Stomach (tissue), 9 donors: ENCODE results near the gene FHL2. TPM values are rescaled to one million over a fixed set of nuclear protein-coding genes. Genes with fewer than 3 reads are reported as not detected.

Experiments
- DNase-seq, 2 donors: peaks; one replicate each; pipeline versions ENCODE4 v3.0.0 to v3.0.0-alpha.2; 2013 to 2019
- H3K27ac ChIP-seq, 5 donors: fragments of 200-600 bp in 4 of 5; sonication (generic) in 4 of 5; one replicate each; pipeline ENCODE4 v1.5.1; 2013 to 2019; ENCODE audit warnings: mild to moderate bottlenecking in 1 of 5, moderate library complexity in 1 of 5
- H3K27me3 ChIP-seq, 3 donors: fragments of 200-600 bp; sonication (generic); one replicate each; pipeline ENCODE4 v1.5.1; 2017 to 2019; ENCODE audit warnings: mixed run types in 1 of 3
- H3K36me3 ChIP-seq, 4 donors: fragments of 200-600 bp; sonication (generic); 1 replicate in 3 of 4; 2 replicates in 1 of 4; pipeline ENCODE4 v1.5.1; 2016 to 2019
- H3K4me1 ChIP-seq, 4 donors: fragments of 200-600 bp; sonication (generic); one replicate each; pipeline ENCODE4 v1.5.1; 2016 to 2019
- H3K4me3 ChIP-seq, 4 donors: fragments of 200-600 bp; sonication (generic) in 3 of 4; one replicate each; pipeline ENCODE4 v1.5.1; 2016 to 2019; ENCODE audit warnings: mild to moderate bottlenecking in 1 of 4
- H3K9me3 ChIP-seq, 4 donors: fragments of 200-600 bp; sonication (generic); one replicate each; pipeline ENCODE4 v1.5.1; 2016 to 2019
- CTCF ChIP-seq, 7 experiments: fragments of 450-650 bp in 4 of 7; fragments of 200-600 bp in 3 of 7; sonication (generic) in 3 of 7; IDR thresholded peaks; one replicate each; pipeline ENCODE4 v1.5.1; 2016 to 2019; ENCODE audit warnings: antibody characterized with exemption in 7 of 7, control low read depth in 2 of 7, mild to moderate bottlenecking in 1 of 7
- EP300 ChIP-seq: sonication (generic); formaldehyde crosslinking; IDR thresholded peaks from one replicate; pipeline ENCODE4 v1.6.1; 2017; ENCODE audit warnings: antibody characterized with exemption
- POLR2A ChIP-seq, 4 donors: fragments of 450-650 bp; IDR thresholded peaks; one replicate each; pipeline ENCODE4 v1.6.1; 2016; ENCODE audit warnings: antibody characterized with exemption in 4 of 4, control low read depth in 2 of 4, mild to moderate bottlenecking in 1 of 4, moderate library complexity in 1 of 4
- POLR2AphosphoS5 ChIP-seq, 3 donors: sonication (generic); formaldehyde crosslinking; IDR thresholded peaks; one replicate each; pipeline ENCODE4 v1.6.1; 2016; ENCODE audit warnings: antibody characterized with exemption in 3 of 3
- WGBS, 5 donors: extraction: QIAGEN DNeasy Blood & Tissue Kit in 3 of 5; methylation state at CpG; one replicate each; pipeline versions ENCODE4 v1.1.5 to v1.1.7; 2013 to 2018; 5-methylcytosine and 5-hydroxymethylcytosine counted together
- intact Hi-C: fragments of 100-400 bp; cut with DNase I; formaldehyde crosslinking; loops from one replicate; pipeline ENCODE4 v1.15.1; 2023; ENCODE audit warnings: low total_unique reads
- polyA plus RNA-seq, 3 donors: library from polyadenylated mRNA; stranded (reverse); fragments of 200-250 nt; gene quantifications; one replicate each; pipeline ENCODE4 v1.2.3, GENCODE V29; 2013
- total RNA-seq, 5 donors: library from RNA; depleted of rRNA; stranded (reverse); fragments of >200 nt; gene quantifications; one replicate each; pipeline versions ENCODE4 v1.1.0 to v1.2.3, GENCODE V29; 2014 to 2016
- donor health status: healthy with polysubstance abuse.
- donor health status: Bipolar disorder and iron deficiency.
- donor health status: healthy.

The FHL2 gene
- total and polyA plus RNA-seq, 8 donors: 42.3 to 240 (median 61.9) TPM

- intact Hi-C loops: no loop called here
- DNase-seq: no peak
- peak overlapping the region in 4 of 5 donors; percentile 72 to 93 (median 86) for H3K27ac ChIP-seq
Observed at GRCh38 chr2:105376789-105377240, 22.0 kb downstream of the FHL2 start.

GRCh38 chr2:105376010-105376409 is 22.8 kb downstream of the FHL2 start:
- Histone ChIP-seq H3K36me3 (peaks cover 0 to 53% (median 16%) of the 10 kb centered on the region in 4 donors), H3K4me1 (peaks cover 66 to 99% (median 77%) of the 10 kb centered on the region in 4 donors), H3K4me3 (no peak overlapping the region), H3K27ac (peak overlapping the region; percentile 11 to 93 (median 85)), H3K27me3 (no peaks in the 10 kb centered on the region), H3K9me3 (no peaks in the 10 kb centered on the region)
- peak in 1 of 2 donors; percentile 64 for DNase-seq
- TF ChIP-seq EP300: no peak
- peak in 1 of 3 donors; percentile 37 for TF ChIP-seq POLR2AphosphoS5 (IDR thresholded peaks at IDR 0.05)
- 53 to 64% (median 60%) methylated on average over 11 of the region's 11 CpGs for WGBS, 5 donors
- intact Hi-C loops: no loop called here

More at GRCh38 chr2:105376789-105377240, 22.0 kb downstream of the FHL2 start:
- Histone ChIP-seq H3K4me3 (no peak overlapping the region), H3K27me3 (no peaks in the 10 kb centered on the region), H3K4me1 (peaks cover 67 to 99% (median 81%) of the 10 kb centered on the region in 4 donors), H3K9me3 (no peaks in the 10 kb centered on the region), H3K36me3 (peaks cover 0 to 49% (median 13%) of the 10 kb centered on the region in 4 donors)
- peak in 1 of 3 donors; percentile 54 for TF ChIP-seq POLR2AphosphoS5 (IDR thresholded peaks at IDR 0.05)
- TF ChIP-seq EP300: no peak
- 77 to 83% (median 82%) methylated on average over 5 of the region's 5 CpGs for WGBS, 5 donors

GRCh38 chr2:105375001-105375561 is 23.8 kb downstream of the FHL2 start:
- Histone ChIP-seq H3K36me3 (peaks cover 0 to 60% (median 23%) of the 10 kb centered on the region in 4 donors), H3K27me3 (no peaks in the 10 kb centered on the region), H3K9me3 (no peaks in the 10 kb centered on the region), H3K4me3 (no peak overlapping the region), H3K27ac (peak overlapping the region; percentile 54 to 93 (median 85)), H3K4me1 (peaks cover 59 to 99% (median 77%) of the 10 kb centered on the region in 4 donors)
- WGBS, 5 donors: 49 to 59% (median 55%) methylated on average over 15 of the region's 15 CpGs
- peak; percentile 43 for TF ChIP-seq EP300
- no peak for TF ChIP-seq POLR2A (IDR thresholded peaks at IDR 0.05)
- no peak for TF ChIP-seq CTCF (IDR thresholded peaks at IDR 0.05)
- peak; percentile 29 to 73 (median 68) for TF ChIP-seq POLR2AphosphoS5 (IDR thresholded peaks at IDR 0.05)
- DNase-seq: no peak
- intact Hi-C loops: no loop called here

- DNase-seq: no peak
- intact Hi-C loops: no loop called here
- Histone ChIP-seq H3K4me3 (no peak overlapping the region), H3K36me3 (peaks cover 0 to 60% (median 23%) of the 10 kb centered on the region in 4 donors), H3K27ac (peak overlapping the region; percentile 52 to 93 (median 85)), H3K4me1 (peaks cover 53 to 99% (median 78%) of the 10 kb centered on the region in 4 donors), H3K9me3 (no peaks in the 10 kb centered on the region), H3K27me3 (no peaks in the 10 kb centered on the region)
- 74 to 78% (median 77%) methylated on average over 9 of the region's 9 CpGs for WGBS, 5 donors
- no peak for TF ChIP-seq EP300
- TF ChIP-seq POLR2A (IDR thresholded peaks at IDR 0.05): no peak
- TF ChIP-seq CTCF (IDR thresholded peaks at IDR 0.05): no peak
- TF ChIP-seq POLR2AphosphoS5 (IDR thresholded peaks at IDR 0.05): no peak
Observed at GRCh38 chr2:105373895-105374401, 24.9 kb downstream of the FHL2 start.

DNA sequence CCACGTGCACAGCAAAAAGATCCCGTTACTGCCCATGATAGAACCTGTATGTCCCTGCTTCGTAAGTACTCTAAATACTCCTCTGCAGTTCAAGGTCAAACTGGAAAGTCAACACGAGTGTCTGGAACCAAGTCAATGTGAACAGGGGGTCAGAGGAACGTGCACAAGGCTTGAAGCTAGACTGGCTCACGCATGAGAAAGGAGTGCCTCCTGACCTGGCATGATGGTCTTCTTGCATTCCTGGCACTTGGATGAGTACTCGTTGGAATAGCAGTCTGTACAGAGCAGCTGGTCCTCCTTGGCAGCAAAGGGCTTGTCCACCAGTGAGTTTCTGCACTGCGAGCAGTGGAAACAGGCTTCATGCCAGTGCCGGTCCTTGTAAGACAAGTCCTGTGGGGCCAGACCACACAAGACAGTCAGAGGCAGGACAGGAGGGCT is 25.5 kb downstream of the FHL2 start:
- intact Hi-C loops: no loop called here
- Histone ChIP-seq H3K36me3 (peaks cover 0 to 60% (median 24%) of the 10 kb centered on the region in 4 donors), H3K27ac (peak overlapping the region; percentile 24 to 93 (median 85)), H3K27me3 (no peaks in the 10 kb centered on the region), H3K9me3 (no peaks in the 10 kb centered on the region), H3K4me1 (peaks cover 47 to 99% (median 78%) of the 10 kb centered on the region in 4 donors), H3K4me3 (no peak overlapping the region)
- peak; percentile 58 to 70 for DNase-seq
- TF ChIP-seq POLR2A (IDR thresholded peaks at IDR 0.05): no peak
- TF ChIP-seq POLR2AphosphoS5 (IDR thresholded peaks at IDR 0.05): peak; percentile 41 to 71 (median 54)
- TF ChIP-seq EP300: peak; percentile 9
- WGBS, 5 donors: 21 to 36% (median 24%) methylated on average over 9 of the region's 9 CpGs
